Measurements from ENCODE around the gene RGMA.

Gene RGMA, protein sequence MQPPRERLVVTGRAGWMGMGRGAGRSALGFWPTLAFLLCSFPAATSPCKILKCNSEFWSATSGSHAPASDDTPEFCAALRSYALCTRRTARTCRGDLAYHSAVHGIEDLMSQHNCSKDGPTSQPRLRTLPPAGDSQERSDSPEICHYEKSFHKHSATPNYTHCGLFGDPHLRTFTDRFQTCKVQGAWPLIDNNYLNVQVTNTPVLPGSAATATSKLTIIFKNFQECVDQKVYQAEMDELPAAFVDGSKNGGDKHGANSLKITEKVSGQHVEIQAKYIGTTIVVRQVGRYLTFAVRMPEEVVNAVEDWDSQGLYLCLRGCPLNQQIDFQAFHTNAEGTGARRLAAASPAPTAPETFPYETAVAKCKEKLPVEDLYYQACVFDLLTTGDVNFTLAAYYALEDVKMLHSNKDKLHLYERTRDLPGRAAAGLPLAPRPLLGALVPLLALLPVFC

DNA sequence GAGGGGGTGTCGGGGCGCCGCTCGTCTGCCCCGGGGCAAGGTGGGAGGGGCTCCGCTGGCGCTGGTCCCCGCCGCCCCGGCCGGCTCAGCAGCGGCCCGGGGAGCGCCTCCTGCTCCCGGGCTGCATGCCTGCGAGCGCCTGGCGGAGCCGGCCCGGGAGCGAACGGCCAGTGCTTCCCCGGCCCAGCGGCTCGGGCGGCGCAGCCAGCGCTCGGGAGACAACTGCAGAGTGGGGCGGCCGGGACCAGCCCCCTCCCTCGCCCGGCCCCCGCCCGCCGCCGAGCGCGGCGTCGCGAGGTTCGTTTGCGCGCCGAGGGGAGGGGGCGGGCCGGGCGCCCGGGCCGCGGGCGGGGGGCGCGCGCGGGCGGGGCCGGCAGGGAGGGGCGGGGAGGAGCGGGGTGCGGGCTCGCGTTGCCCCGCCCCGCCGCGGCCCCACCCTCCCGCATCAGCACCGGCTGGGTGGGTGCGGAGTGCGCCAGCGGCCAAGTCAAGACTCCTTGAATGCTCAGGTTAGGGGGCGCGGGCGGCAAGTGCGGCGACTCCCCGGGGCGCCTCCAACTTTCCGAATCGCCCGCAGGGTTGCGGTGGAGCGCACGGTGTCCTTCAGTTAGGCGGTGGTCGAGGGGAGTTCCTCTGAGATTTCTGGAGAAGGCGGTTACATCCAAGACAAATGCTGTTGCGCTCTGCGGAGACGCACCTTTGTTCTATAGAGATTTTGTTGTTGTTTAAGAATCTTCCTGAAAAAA lies at the start of gene RGMA:
Gene RGMA (minus strand): TSS at position 231 of the 746 bp plus-strand sequence. CDS start 279 bp downstream, outside the sequence.
- no peak for DNase-seq
- Histone ChIP-seq H3K27me3 (replicated peaks) (peaks cover 47% of the 10 kb centered on the region), H3K27ac (no peak within 1 kb of the TSS), H3K36me3 (replicated peaks) (no peaks in the 10 kb centered on the region), H3K4me3 (ENCODE audit: low read depth, low read length) (peak within 1 kb of the TSS; percentile 22)
- in situ Hi-C loops (cut with HindIII; ENCODE audit: low pct_ligation_motif_present, low sequenced_read_pairs): no loop called here
- TF ChIP-seq, protein P1, sequence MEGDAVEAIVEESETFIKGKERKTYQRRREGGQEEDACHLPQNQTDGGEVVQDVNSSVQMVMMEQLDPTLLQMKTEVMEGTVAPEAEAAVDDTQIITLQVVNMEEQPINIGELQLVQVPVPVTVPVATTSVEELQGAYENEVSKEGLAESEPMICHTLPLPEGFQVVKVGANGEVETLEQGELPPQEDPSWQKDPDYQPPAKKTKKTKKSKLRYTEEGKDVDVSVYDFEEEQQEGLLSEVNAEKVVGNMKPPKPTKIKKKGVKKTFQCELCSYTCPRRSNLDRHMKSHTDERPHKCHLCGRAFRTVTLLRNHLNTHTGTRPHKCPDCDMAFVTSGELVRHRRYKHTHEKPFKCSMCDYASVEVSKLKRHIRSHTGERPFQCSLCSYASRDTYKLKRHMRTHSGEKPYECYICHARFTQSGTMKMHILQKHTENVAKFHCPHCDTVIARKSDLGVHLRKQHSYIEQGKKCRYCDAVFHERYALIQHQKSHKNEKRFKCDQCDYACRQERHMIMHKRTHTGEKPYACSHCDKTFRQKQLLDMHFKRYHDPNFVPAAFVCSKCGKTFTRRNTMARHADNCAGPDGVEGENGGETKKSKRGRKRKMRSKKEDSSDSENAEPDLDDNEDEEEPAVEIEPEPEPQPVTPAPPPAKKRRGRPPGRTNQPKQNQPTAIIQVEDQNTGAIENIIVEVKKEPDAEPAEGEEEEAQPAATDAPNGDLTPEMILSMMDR (IDR thresholded peaks at IDR 0.05; ENCODE audit: low read depth, low read length, missing control alignments): no peak

DNA sequence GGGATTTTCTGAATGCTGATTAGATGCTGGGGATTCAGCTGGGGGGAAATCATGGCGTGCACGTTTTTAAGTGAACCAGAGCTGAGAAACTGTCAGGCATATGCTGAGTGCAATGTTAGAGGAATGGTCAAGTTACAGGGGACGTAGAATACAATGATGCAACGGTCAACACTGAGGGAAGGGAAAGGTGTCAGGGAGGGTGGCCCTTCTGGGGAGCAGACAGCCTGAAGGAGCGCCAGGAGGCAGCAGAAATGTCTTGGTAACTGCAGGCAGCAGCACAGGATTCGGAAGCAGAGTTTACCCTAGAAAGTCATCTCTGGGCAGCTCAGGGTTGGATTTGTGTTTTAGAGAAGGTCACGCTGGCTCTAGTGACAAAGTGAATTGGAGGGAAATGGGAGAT lies 47.6 kb upstream of the RGMA start:
- Histone ChIP-seq H3K27me3 (replicated peaks) (no peaks in the 10 kb centered on the region), H3K36me3 (replicated peaks) (no peaks in the 10 kb centered on the region), H3K4me3 (ENCODE audit: low read depth, low read length) (no peak overlapping the region), H3K27ac (no peak overlapping the region)
- in situ Hi-C loops (cut with HindIII; ENCODE audit: low pct_ligation_motif_present, low sequenced_read_pairs): no loop called here
- TF ChIP-seq, protein P1 (IDR thresholded peaks at IDR 0.05; ENCODE audit: low read depth, low read length, missing control alignments): no peak
- DNase-seq: no peak

DNA sequence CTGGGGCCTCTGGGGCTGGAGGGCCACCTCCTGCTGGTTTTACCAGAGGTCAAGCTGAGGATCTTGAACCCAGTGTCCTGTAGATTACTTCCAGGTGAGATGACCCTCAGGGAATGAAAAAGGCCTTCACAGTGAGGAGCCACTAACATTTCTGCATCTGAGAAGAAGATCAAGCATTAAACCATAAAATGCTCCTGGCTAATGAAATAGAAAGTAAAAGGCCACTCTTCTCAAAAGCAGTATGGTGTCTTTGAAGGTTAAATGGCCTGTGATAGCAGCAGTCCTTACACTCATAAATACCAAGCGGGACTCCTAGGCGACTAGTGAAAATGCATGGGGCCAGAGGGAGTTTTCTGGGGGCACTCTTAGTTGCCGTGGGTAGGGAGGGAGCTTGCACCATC lies 47.0 kb upstream of the RGMA start:
- TF ChIP-seq, protein P1 (IDR thresholded peaks at IDR 0.05; ENCODE audit: low read depth, low read length, missing control alignments): no peak
- H3K4me3 ChIP-seq (ENCODE audit: low read depth, low read length): no peak overlapping the region

DNA sequence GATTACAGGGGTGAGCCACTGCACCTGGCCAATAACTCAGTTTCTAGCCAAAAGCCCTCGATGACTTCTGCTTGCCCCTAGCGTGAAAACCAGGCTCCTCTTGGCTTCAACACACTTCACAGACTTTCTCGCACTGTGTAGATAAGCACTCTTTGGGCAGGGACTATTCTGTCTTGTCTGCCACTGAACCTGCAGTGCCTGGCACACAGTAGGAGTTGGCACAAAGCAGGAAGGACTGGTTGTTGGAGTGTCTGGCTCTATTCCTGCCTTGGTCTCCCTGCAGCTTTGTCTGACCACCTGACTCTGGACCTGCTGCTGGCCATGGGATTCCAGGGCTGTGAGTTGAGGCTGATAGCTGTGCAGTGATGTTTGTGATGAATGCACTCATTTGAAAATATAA lies 46.4 kb upstream of the RGMA start:
- in situ Hi-C loops (cut with HindIII; ENCODE audit: low pct_ligation_motif_present, low sequenced_read_pairs): no loop called here
- Histone ChIP-seq H3K27ac (no peak overlapping the region), H3K27me3 (replicated peaks) (no peaks in the 10 kb centered on the region), H3K4me3 (ENCODE audit: low read depth, low read length) (no peak overlapping the region), H3K36me3 (replicated peaks) (no peaks in the 10 kb centered on the region)
- DNase-seq: no peak
- TF ChIP-seq, protein P1 (IDR thresholded peaks at IDR 0.05; ENCODE audit: low read depth, low read length, missing control alignments): no peak

More for the DNA sequence above, 47.0 kb upstream of the RGMA start:
- Histone ChIP-seq H3K36me3 (replicated peaks) (no peaks in the 10 kb centered on the region), H3K27me3 (replicated peaks) (no peaks in the 10 kb centered on the region), H3K27ac (no peak overlapping the region)
- in situ Hi-C loops (cut with HindIII; ENCODE audit: low pct_ligation_motif_present, low sequenced_read_pairs): no loop called here
- no peak for DNase-seq

DNA sequence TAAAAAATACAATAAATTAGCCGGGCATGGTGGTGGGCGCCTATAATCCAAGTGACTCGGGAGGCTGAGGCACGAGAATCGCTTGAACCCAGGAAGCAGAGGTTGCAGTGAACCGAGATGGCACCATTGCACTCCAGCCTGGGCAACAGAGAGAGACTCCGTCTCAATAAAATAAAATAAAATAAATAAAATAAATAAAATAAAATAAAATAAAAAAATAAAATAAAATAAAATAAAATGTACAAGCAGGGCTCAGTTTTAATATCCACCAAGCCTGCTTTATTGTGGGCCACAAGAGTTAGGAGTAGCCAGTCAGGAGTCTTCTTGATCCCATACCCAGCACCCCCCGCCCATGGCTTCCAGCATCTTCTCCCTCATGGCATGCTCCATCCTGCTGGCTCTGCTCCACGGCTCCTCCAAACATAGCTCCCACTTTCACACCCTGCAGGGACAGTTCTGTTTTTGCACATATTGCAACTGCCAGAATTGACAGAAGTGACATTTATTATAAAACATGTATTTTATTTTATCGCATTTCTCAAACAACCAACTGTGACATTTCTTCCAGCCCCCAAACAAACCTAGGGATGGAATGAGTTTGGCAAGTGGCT lies 42.6 kb upstream of the RGMA start:
- in situ Hi-C loops (cut with HindIII; ENCODE audit: low pct_ligation_motif_present, low sequenced_read_pairs): no loop called here
- Histone ChIP-seq H3K27ac (no peak overlapping the region), H3K36me3 (replicated peaks) (no peaks in the 10 kb centered on the region), H3K27me3 (replicated peaks) (no peaks in the 10 kb centered on the region), H3K4me3 (ENCODE audit: low read depth, low read length) (no peak overlapping the region)
- DNase-seq: no peak
- TF ChIP-seq, protein P1 (IDR thresholded peaks at IDR 0.05; ENCODE audit: low read depth, low read length, missing control alignments): no peak
